Naive thymus-derived CD8-positive, alpha-beta T cell (primary cell): ENCODE data around the gene PRDM2. TPM values are rescaled to one million over a fixed set of nuclear protein-coding genes. Genes with fewer than 3 reads are reported as not detected.

Source experiments
- ATAC-seq, 2 donors: fragments of 150-1000 bp; cut with Tn5 transposase in 1 of 2; sonication (Bioruptor Pico), chemical (Tn5 transposase) in 1 of 2; 1 replicate in 1 of 2; 2 replicates in 1 of 2; pipeline ENCODE4 v1.10.0; 2021; ENCODE audit warnings: mild to moderate bottlenecking in 2 of 2, moderate library complexity in 2 of 2
- POLR2A ChIA-PET: fragments of 350-600 bp; sonication (Branson Sonifier 250); formaldehyde crosslinking; loops from one replicate; lab custom pipeline; 2021; ENCODE audit warnings: antibody characterized with exemption; lab: Charles Lee
- DNase-seq, 10 donors: peaks; one replicate each; pipeline versions ENCODE4 v3.0.0 to v3.0.0-alpha.2; 2020 to 2022
- H3K27ac Mint-ChIP-seq, 10 donors: one replicate each; pipeline ENCODE4 v1.8.0; 2020 to 2022; ENCODE audit warnings: mild to moderate bottlenecking in 10 of 10, mixed read lengths in 10 of 10, moderate library complexity in 4 of 10, inconsistent platforms in 1 of 10
- H3K27me3 Mint-ChIP-seq, 5 donors: one replicate each; pipeline ENCODE4 v1.8.0; 2021 to 2022; ENCODE audit warnings: mixed read lengths in 5 of 5
- H3K36me3 Mint-ChIP-seq, 3 donors: one replicate each; pipeline ENCODE4 v1.8.0; 2020 to 2022; ENCODE audit warnings: mixed read lengths in 3 of 3, mild to moderate bottlenecking in 2 of 3, inconsistent platforms in 1 of 3
- H3K4me1 Mint-ChIP-seq, 4 donors: one replicate each; pipeline ENCODE4 v1.8.0; 2021 to 2022; ENCODE audit warnings: mixed read lengths in 4 of 4
- H3K4me3 Mint-ChIP-seq, 10 donors: one replicate each; pipeline ENCODE4 v1.8.0; 2020 to 2022; ENCODE audit warnings: mild to moderate bottlenecking in 10 of 10, mixed read lengths in 10 of 10, moderate library complexity in 6 of 10, inconsistent platforms in 1 of 10
- H3K9me3 Mint-ChIP-seq, 9 donors: one replicate each; pipeline ENCODE4 v1.8.0; 2020 to 2022; ENCODE audit warnings: mixed read lengths in 9 of 9, mild to moderate bottlenecking in 3 of 9, inconsistent platforms in 1 of 9, moderate library complexity in 1 of 9
- polyA plus RNA-seq, 3 donors: library from polyadenylated mRNA; unstranded; fragments of 300-500 nt; fragmentation: Illumina TruSeq; gene quantifications; one replicate each; pipeline ENCODE4 v1.2.3, GENCODE V29; 2021
- total RNA-seq, 8 experiments: library from RNA in 2 of 8; stranded (reverse) in 2 of 8; gene quantifications; one replicate each; pipeline ENCODE4 v1.2.3 and lab custom pipeline; 2021 to 2026

The PRDM2 gene
- total and polyA plus RNA-seq, 5 experiments from 2014 or later = 16.8 to 146 (median 23.0) TPM

GRCh38 chr1:13737398-13737797 is 37.4 kb downstream of the PRDM2 start:
- DNase-seq = no peak
- H3K9me3 Mint-ChIP-seq = no peaks in the 10 kb centered on the region
- H3K27ac Mint-ChIP-seq = peak overlapping the region; percentile 57 to 89 (median 80)
- peak overlapping the region in 1 of 10 donors; percentile 39 for H3K4me3 Mint-ChIP-seq
- POLR2A ChIA-PET = interaction anchor here (1.3 kb wide), 1 partner anchor 12 kb away, joined by 10 read pairs; no protein-coding TSS in a partner anchor
- no peaks in the 10 kb centered on the region for H3K27me3 Mint-ChIP-seq
- ATAC-seq = peak; percentile 22 to 36
- H3K36me3 Mint-ChIP-seq = peaks cover 0 to 28% (median 5%) of the 10 kb centered on the region in 3 donors
- peaks cover 30 to 65% (median 61%) of the 10 kb centered on the region in 4 donors for H3K4me1 Mint-ChIP-seq

GRCh38 chr1:13746342-13746741 is 46.4 kb downstream of the PRDM2 start:
- peaks cover 14 to 43% (median 35%) of the 10 kb centered on the region in 4 donors for H3K4me1 Mint-ChIP-seq
- H3K27me3 Mint-ChIP-seq = no peaks in the 10 kb centered on the region
- H3K4me3 Mint-ChIP-seq = no peak overlapping the region
- peak overlapping the region in 3 of 10 donors; percentile 48 to 93 (median 56) for H3K27ac Mint-ChIP-seq
- H3K9me3 Mint-ChIP-seq = no peaks in the 10 kb centered on the region
- DNase-seq (no peak), ATAC-seq (no peak)
- peaks cover 5 to 47% (median 11%) of the 10 kb centered on the region in 3 donors for H3K36me3 Mint-ChIP-seq
- POLR2A ChIA-PET = interaction anchor here (4.5 kb wide), 1 partner anchor 14 kb away, joined by 103 read pairs; no protein-coding TSS in a partner anchor

DNA sequence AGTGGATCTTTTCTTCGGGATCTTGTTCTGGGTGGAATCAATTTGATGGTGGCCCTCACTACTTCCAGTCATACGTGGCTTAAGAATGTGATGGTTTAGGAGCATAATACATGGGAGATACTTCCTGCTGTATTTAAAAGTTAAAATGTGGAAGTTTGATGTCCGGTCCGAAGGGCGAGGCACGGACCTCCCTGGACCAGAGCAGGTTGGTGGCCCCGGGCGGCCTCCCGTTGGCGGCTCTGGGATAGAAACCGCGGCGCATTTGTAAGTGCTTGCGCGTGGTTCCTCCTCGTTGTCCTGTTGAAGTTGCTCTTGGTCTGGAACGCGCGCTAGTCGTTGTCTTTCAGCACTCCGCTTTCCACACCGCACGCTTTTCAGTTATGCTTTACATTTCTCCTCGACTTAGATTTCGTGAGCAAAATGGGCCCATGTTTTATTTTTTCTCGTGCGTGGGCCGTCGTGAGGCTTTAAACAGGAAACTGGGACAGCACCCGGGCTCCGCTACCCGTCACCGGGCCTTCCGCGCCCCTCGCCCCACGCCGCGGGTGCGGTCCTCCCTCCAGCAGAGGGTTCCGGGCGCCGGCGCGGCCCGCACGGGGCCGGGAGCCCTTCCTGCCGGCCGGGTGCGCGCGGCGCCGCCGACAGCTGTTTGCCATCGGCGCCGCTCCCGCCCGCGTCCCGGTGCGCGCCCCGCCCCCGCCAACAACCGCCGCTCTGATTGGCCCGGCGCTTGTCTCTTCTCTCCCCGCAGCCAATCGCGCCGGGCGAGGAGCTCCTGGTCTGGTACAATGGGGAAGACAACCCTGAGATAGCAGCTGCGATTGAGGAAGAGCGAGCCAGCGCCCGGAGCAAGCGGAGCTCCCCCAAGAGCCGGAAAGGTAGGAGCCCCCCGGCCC is 48.9 kb downstream of the PRDM2 start:
- H3K4me3 Mint-ChIP-seq = peak overlapping the region; percentile 83 to 97 (median 93)
- peaks cover under 1 to 45% (median 2%) of the 10 kb centered on the region in 3 donors for H3K36me3 Mint-ChIP-seq
- H3K4me1 Mint-ChIP-seq = peaks cover 31 to 60% (median 59%) of the 10 kb centered on the region in 4 donors
- peak overlapping the region; percentile 93 to 98 (median 97) for H3K27ac Mint-ChIP-seq
- POLR2A ChIA-PET = interaction anchor here (0.6 to 4.5 kb wide), 21 partner anchors 9 to 1841 kb away, joined by 3 to 103 read pairs (median 5); no protein-coding TSS in a partner anchor
- peak; percentile 92 to 98 (median 96) for DNase-seq
- H3K27me3 Mint-ChIP-seq = no peaks in the 10 kb centered on the region
- peak; percentile 89 to 90 for ATAC-seq
- no peaks in the 10 kb centered on the region for H3K9me3 Mint-ChIP-seq

DNA sequence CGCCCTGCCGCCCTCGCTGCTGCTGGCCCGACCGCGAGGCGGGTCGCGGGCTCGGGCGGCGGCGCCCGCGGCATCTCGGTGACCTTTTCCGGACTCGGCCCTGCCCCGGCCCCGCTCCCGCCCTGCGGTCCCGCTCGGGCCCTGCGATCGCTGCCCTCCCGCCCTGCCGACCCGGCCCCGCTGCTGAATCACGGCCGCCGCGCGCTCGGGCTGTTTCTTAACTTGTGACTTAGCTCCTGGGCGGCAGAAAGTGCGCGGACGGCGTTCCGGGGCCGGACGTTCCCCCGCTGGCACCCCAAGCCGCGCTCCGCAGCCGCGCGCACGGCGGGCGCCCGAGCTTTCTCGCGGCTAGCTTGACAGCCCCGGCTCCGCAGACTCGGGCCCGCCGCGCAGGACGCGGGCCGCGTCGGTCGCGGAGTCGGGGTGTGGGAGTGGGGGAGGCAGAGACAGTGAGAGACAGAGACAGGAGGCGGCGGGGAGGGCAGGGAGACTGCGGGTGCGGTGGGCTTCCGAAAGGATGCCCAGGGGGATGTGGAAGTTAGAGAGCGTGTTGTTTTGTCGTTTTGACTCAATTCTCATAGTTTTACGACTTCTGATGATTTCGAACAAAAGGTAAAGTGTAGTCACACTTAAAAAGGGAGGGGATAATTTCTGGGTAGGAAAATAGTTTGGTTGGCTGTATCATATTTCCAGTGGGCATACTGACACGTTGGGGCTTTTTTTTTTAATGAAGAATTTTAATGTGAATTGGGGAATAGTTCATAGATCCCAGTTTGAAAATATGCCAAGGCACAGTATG is 49.8 kb downstream of the PRDM2 start:
- Mint-ChIP-seq H3K4me1 (peaks cover 39 to 68% (median 66%) of the 10 kb centered on the region in 4 donors), H3K27ac (peak overlapping the region; percentile 92 to 98 (median 96)), H3K36me3 (peaks cover 0 to 47% (median 2%) of the 10 kb centered on the region in 3 donors), H3K9me3 (no peaks in the 10 kb centered on the region), H3K27me3 (no peaks in the 10 kb centered on the region), H3K4me3 (peak overlapping the region; percentile 92 to 99 (median 96))
- POLR2A ChIA-PET = interaction anchor here (0.6 to 4.5 kb wide), 21 partner anchors 8 to 1842 kb away, joined by 3 to 103 read pairs (median 5); no protein-coding TSS in a partner anchor
- DNase-seq = peak in 5 of 10 donors; percentile 11 to 68 (median 33)
- ATAC-seq = peak; percentile 15 to 31

- Mint-ChIP-seq H3K9me3 (no peaks in the 10 kb centered on the region), H3K4me3 (peak overlapping the region in 9 of 10 donors; percentile 15 to 97 (median 42)), H3K36me3 (peaks cover 0 to 41% (median 0%) of the 10 kb centered on the region in 3 donors), H3K4me1 (peaks cover 44 to 77% (median 71%) of the 10 kb centered on the region in 4 donors), H3K27ac (peak overlapping the region in 3 of 10 donors; percentile 2 to 82 (median 5)), H3K27me3 (no peaks in the 10 kb centered on the region)
- DNase-seq (no peak), ATAC-seq (no peak)
- POLR2A ChIA-PET = interaction anchor here (0.6 to 1.2 kb wide), 6 partner anchors 18 to 89 kb away, joined by 3 to 4 read pairs (median 3); partner anchors contain the start of gene PRDM2
These were observed 51.5 kb downstream of the PRDM2 start for GRCh38 chr1:13751458-13751871.

GRCh38 chr1:13751985-13752384 is 52.0 kb downstream of the PRDM2 start:
- POLR2A ChIA-PET = interaction anchor here (0.9 to 1.2 kb wide), 3 partner anchors 18 to 39 kb away, joined by 3 to 4 read pairs (median 4); no protein-coding TSS in a partner anchor
- H3K36me3 Mint-ChIP-seq = peaks cover 0 to 39% (median 0%) of the 10 kb centered on the region in 3 donors
- peaks cover 48 to 83% (median 74%) of the 10 kb centered on the region in 4 donors for H3K4me1 Mint-ChIP-seq
- DNase-seq (no peak), ATAC-seq (no peak)
- peak overlapping the region in 2 of 10 donors; percentile 68 to 78 for H3K27ac Mint-ChIP-seq
- H3K9me3 Mint-ChIP-seq = no peaks in the 10 kb centered on the region
- no peaks in the 10 kb centered on the region for H3K27me3 Mint-ChIP-seq
- H3K4me3 Mint-ChIP-seq = peak overlapping the region in 8 of 10 donors; percentile 25 to 95 (median 42)

DNA sequence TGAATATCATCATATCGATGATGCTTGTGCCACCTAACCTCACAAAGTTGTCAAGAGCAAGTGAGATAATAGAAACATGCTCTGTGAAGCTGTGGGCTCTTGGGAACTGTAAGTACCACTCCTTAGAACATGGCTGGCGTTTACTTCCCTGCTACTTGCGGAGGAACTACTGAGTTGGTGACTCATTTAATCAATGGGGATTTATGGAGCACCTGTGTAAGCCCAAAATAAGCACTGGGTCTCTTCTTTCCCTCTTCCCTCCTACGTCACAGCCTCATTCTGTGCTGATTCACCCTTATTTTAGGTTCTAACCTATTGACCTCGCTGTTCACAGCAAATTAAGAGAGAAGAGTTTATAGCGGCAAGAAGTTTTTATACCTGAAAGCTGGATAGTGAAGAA is 52.9 kb downstream of the PRDM2 start:
- no peak for DNase-seq
- Mint-ChIP-seq H3K4me1 (peaks cover 48 to 88% (median 80%) of the 10 kb centered on the region in 4 donors), H3K9me3 (no peaks in the 10 kb centered on the region), H3K36me3 (peaks cover 0 to 40% (median 0%) of the 10 kb centered on the region in 3 donors), H3K27me3 (no peaks in the 10 kb centered on the region), H3K4me3 (peak overlapping the region in 9 of 10 donors; percentile 3 to 95 (median 26)), H3K27ac (peak overlapping the region in 6 of 10 donors; percentile 11 to 80 (median 24))
- no peak for ATAC-seq
- POLR2A ChIA-PET = interaction anchor here (1.2 kb wide), 1 partner anchor 40 kb away, joined by 4 read pairs; no protein-coding TSS in a partner anchor

DNA sequence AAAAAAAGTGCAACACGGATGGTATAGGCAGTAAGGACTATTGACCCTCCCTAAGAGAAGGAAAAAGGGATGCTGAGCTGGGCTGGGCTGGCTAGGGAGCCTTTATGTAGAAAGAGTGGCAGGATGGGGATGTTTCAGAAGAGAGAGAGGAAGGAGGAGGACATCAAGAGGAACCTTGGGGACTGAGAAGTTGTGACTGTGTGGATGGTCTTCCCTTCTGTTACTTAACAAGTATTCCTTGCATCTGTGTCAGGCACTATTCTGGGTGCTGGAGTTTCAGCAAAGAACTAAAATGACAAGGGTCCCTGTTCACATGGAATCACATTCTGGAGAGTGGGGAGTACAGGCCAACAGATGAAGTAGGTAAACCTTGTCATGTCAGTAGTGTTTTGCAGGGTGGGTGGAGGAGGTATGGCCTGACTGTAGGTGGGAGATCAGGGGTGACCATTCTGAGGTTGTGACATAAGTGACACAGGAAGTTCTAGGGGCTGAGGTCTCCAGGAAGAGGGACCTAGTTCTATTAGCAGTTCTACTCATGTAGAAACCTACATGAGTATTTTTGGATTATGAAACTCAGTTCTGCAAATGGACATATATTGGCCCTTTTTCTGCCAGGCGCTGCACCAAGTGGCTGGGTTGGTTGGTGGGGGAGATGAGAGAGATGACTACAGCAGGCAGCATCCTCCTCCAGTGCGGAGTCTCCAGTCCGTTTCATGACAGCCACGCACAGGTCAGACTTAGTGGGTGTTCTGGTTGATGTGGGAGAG is 53.8 kb downstream of the PRDM2 start:
- H3K27ac Mint-ChIP-seq = peak overlapping the region; percentile 11 to 78 (median 35)
- no peak for ATAC-seq
- DNase-seq = no peak
- POLR2A ChIA-PET = interaction anchor here (0.6 kb wide), 1 partner anchor 23 kb away, joined by 3 read pairs; no protein-coding TSS in a partner anchor
- peaks cover 0 to 40% (median 0%) of the 10 kb centered on the region in 3 donors for H3K36me3 Mint-ChIP-seq
- no peaks in the 10 kb centered on the region for H3K27me3 Mint-ChIP-seq
- H3K9me3 Mint-ChIP-seq = no peaks in the 10 kb centered on the region
- peaks cover 46 to 88% (median 75%) of the 10 kb centered on the region in 4 donors for H3K4me1 Mint-ChIP-seq
- peak overlapping the region in 9 of 10 donors; percentile 11 to 95 (median 56) for H3K4me3 Mint-ChIP-seq

DNA sequence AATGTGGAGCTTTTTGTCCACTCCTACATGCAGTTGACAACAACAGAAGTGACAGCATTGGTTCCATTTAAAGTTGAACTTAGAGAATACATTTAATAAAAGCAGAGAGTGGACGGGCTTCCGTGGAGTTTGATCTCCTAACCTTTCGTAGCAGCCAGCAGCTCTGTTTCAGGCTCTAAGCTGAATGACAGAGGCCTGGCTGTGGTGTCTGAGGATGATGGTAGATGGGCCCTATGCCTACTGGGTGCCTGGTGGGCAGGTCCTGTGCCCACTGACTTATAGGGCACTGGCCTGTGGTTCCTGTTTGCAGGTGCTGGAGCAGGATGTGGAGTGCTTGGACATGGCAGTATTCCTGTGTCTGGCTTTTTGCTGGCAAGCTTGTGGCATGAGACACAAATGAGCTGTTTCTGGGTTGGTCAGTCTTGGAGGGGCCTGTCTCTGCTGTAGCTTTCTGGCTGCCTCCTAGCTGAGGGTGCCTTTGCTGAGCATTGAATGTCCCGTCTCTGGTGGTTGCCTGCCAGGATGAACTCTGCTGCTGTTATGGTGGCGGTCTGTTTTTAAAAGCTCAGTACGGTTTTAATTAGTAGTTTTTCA is 54.6 kb downstream of the PRDM2 start:
- H3K27me3 Mint-ChIP-seq = no peaks in the 10 kb centered on the region
- POLR2A ChIA-PET = no interaction called here
- no peaks in the 10 kb centered on the region for H3K9me3 Mint-ChIP-seq
- H3K4me1 Mint-ChIP-seq = peaks cover 49 to 94% (median 79%) of the 10 kb centered on the region in 4 donors
- peak overlapping the region in 6 of 10 donors; percentile 19 to 78 (median 44) for H3K27ac Mint-ChIP-seq
- peaks cover 0 to 40% (median 0%) of the 10 kb centered on the region in 3 donors for H3K36me3 Mint-ChIP-seq
- ATAC-seq (peak in 1 of 2 donors; percentile 6), DNase-seq (no peak)
- H3K4me3 Mint-ChIP-seq = peak overlapping the region in 8 of 10 donors; percentile 11 to 95 (median 57)

- ATAC-seq (no peak), DNase-seq (no peak)
- Mint-ChIP-seq H3K4me1 (peaks cover 44 to 96% (median 82%) of the 10 kb centered on the region in 4 donors), H3K4me3 (peak overlapping the region in 9 of 10 donors; percentile 16 to 68 (median 54)), H3K9me3 (no peaks in the 10 kb centered on the region), H3K27me3 (no peaks in the 10 kb centered on the region), H3K36me3 (peaks cover 0 to 41% (median 0%) of the 10 kb centered on the region in 3 donors), H3K27ac (peak overlapping the region in 5 of 10 donors; percentile 7 to 65 (median 25))
- POLR2A ChIA-PET = interaction anchor here (0.5 to 2.4 kb wide), 6 partner anchors 8 to 58 kb away, joined by 4 to 14 read pairs (median 6); no protein-coding TSS in a partner anchor
These were observed 56.7 kb downstream of the PRDM2 start for GRCh38 chr1:13756557-13757315.
